ENCODE results near the gene RBBP8. TPM values are rescaled to one million over a fixed set of nuclear protein-coding genes. Genes with fewer than 3 reads are reported as not detected.

RBBP8 gene
- total RNA-seq, 3 donors from 2014 or later: 18.5 to 21.4 (median 20.1) TPM

DNA sequence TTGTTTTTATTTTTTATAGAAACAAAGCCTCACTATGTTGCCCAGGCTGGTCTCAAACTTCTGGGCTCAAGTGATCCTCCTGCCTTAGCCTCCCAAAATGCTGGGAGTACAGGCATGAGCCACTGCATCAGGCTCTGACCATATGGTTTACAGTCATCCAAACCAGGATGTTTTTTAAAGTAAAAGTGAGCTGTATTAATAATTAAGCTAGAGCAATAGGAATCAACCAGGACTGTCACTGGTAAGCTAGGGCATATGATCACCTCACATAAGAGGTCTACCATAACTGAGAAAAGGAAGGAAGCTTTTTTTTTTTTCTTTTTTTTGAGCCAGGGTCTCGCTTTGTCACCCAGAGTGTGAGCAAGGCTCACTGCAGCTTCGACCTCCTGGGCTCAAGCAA is 8.5 kb upstream of the RBBP8 start:
- Histone ChIP-seq H3K4me3 (no peak overlapping the region), H3K36me3 (ENCODE audit: low read depth) (no peaks in the 10 kb centered on the region), H3K4me1 (ENCODE audit: low read depth) (no peaks in the 10 kb centered on the region), H3K9me3 (no peaks in the 10 kb centered on the region)
- DNase-seq (no peak), ATAC-seq (no peak)
- intact Hi-C loops (cut with DNase I, micrococcal nuclease): no loop called here
- TF ChIP-seq, protein P1, sequence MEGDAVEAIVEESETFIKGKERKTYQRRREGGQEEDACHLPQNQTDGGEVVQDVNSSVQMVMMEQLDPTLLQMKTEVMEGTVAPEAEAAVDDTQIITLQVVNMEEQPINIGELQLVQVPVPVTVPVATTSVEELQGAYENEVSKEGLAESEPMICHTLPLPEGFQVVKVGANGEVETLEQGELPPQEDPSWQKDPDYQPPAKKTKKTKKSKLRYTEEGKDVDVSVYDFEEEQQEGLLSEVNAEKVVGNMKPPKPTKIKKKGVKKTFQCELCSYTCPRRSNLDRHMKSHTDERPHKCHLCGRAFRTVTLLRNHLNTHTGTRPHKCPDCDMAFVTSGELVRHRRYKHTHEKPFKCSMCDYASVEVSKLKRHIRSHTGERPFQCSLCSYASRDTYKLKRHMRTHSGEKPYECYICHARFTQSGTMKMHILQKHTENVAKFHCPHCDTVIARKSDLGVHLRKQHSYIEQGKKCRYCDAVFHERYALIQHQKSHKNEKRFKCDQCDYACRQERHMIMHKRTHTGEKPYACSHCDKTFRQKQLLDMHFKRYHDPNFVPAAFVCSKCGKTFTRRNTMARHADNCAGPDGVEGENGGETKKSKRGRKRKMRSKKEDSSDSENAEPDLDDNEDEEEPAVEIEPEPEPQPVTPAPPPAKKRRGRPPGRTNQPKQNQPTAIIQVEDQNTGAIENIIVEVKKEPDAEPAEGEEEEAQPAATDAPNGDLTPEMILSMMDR (IDR thresholded peaks at IDR 0.05): no peak

GRCh38 chr18:22926454-22926853 is 6.7 kb upstream of the RBBP8 start:
- H3K36me3 ChIP-seq (ENCODE audit: low read depth): no peaks in the 10 kb centered on the region
- intact Hi-C loops (cut with DNase I, micrococcal nuclease): no loop called here
- no peak for DNase-seq
- H3K4me1 ChIP-seq (ENCODE audit: low read depth): no peaks in the 10 kb centered on the region
- H3K4me3 ChIP-seq: no peak overlapping the region
- no peaks in the 10 kb centered on the region for H3K9me3 ChIP-seq
- TF ChIP-seq, protein P1 (IDR thresholded peaks at IDR 0.05): no peak
- no peak for ATAC-seq

GRCh38 chr18:22928339-22928738 is 4.8 kb upstream of the RBBP8 start:
- TF ChIP-seq, protein P1 (IDR thresholded peaks at IDR 0.05): no peak
- Histone ChIP-seq H3K4me3 (no peak overlapping the region), H3K36me3 (ENCODE audit: low read depth) (no peaks in the 10 kb centered on the region), H3K9me3 (no peaks in the 10 kb centered on the region), H3K4me1 (ENCODE audit: low read depth) (no peaks in the 10 kb centered on the region)
- intact Hi-C loops (cut with DNase I, micrococcal nuclease): no loop called here
- DNase-seq (no peak), ATAC-seq (no peak)

GRCh38 chr18:22930089-22930713 is 2.9 kb upstream of the RBBP8 start:
- H3K4me1 ChIP-seq (ENCODE audit: low read depth): no peaks in the 10 kb centered on the region
- intact Hi-C loops (cut with DNase I, micrococcal nuclease): no loop called here
- H3K36me3 ChIP-seq (ENCODE audit: low read depth): no peaks in the 10 kb centered on the region
- no peak overlapping the region for H3K4me3 ChIP-seq
- peak; percentile 56 for ATAC-seq
- peak in 2 of 3 donors; percentile 72 to 96 for DNase-seq
- no peaks in the 10 kb centered on the region for H3K9me3 ChIP-seq
- TF ChIP-seq, protein P1 (IDR thresholded peaks at IDR 0.05): peak; percentile 56

DNA sequence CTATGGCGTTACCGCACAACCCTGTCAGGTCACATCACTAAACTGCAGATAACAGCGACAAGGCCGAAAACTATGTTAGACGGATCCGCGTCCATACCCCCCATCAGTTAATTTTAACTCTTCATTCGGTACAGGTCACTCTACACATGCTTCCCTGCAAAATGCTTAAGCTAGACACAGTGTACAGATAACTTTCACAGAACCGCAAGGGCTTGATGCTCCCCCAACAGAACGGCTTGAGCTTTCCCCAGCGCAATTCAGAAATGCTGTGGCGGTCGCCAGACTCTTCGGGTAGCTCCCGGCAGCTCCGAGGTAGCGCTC is 283 bp upstream of the RBBP8 start:
- peak; percentile 49 for ATAC-seq
- Histone ChIP-seq H3K4me3 (peak overlapping the region; percentile 54), H3K36me3 (ENCODE audit: low read depth) (no peaks in the 10 kb centered on the region), H3K9me3 (no peaks in the 10 kb centered on the region), H3K4me1 (ENCODE audit: low read depth) (no peaks in the 10 kb centered on the region)
- no peak for DNase-seq
- intact Hi-C loops (cut with DNase I, micrococcal nuclease): no loop called here
- TF ChIP-seq, protein P1 (IDR thresholded peaks at IDR 0.05): no peak

GRCh38 chr18:22933966-22934423 is 867 bp downstream of the RBBP8 start:
- TF ChIP-seq, protein P1 (IDR thresholded peaks at IDR 0.05): no peak
- ATAC-seq: peak; percentile 39

More at GRCh38 chr18:22933966-22934423, 867 bp downstream of the RBBP8 start:
- Histone ChIP-seq H3K9me3 (no peaks in the 10 kb centered on the region), H3K36me3 (ENCODE audit: low read depth) (no peaks in the 10 kb centered on the region), H3K4me3 (peak overlapping the region; percentile 54), H3K4me1 (ENCODE audit: low read depth) (no peaks in the 10 kb centered on the region)
- DNase-seq: no peak
- intact Hi-C loops (cut with DNase I, micrococcal nuclease): no loop called here

Data from mucosa of descending colon (tissue), 3 donors.